MCF 10A (cell line): ENCODE measurements around the gene CYP27C1. TPM values are rescaled to one million over a fixed set of nuclear protein-coding genes. Genes with fewer than 3 reads are reported as not detected.

Source experiments
- BruUV-seq: library from RNA; stranded (reverse); fragments of 400-500 nt; replicated peaks from 2 replicates; lab custom pipeline; 2021; lab: Mats Ljungman, UMichigan
- CTCF ChIA-PET: fragments of 300-600 bp; sonication (Branson Sonifier 250); formaldehyde crosslinking; extraction: SDS; loops from one replicate; lab custom pipeline; 2021; ENCODE audit warnings: antibody characterized with exemption, inconsistent platforms; lab: Yijun Ruan, JAX
- POLR2A ChIA-PET: fragments of 300-600, 350-650 bp; sonication (Branson Sonifier 250); formaldehyde crosslinking; extraction: SDS; loops from one replicate; lab custom pipeline; 2020; ENCODE audit warnings: antibody characterized with exemption, inconsistent platforms; lab: Yijun Ruan, JAX
- DNase-seq: peaks from one replicate; pipeline ENCODE4 v3.0.0-alpha.2; 2018; ENCODE audit not compliant: unreplicated experiment
- H3K27ac Mint-ChIP-seq: one replicate; pipeline ENCODE4 v1.8.0; 2022; ENCODE audit warnings: mild to moderate bottlenecking, low read depth, mixed read lengths; ENCODE audit not compliant: unreplicated experiment
- H3K27me3 Mint-ChIP-seq: one replicate; pipeline ENCODE4 v1.8.0; 2022; ENCODE audit warnings: mixed read lengths; ENCODE audit not compliant: insufficient read depth, unreplicated experiment
- H3K36me3 Mint-ChIP-seq: one replicate; pipeline ENCODE4 v1.8.0; 2022; ENCODE audit warnings: mild to moderate bottlenecking, moderate library complexity, mixed read lengths; ENCODE audit not compliant: insufficient read depth, unreplicated experiment
- H3K4me1 Mint-ChIP-seq: one replicate; pipeline ENCODE4 v1.8.0; 2022; ENCODE audit warnings: mixed read lengths; ENCODE audit not compliant: insufficient read depth, unreplicated experiment
- H3K4me3 Mint-ChIP-seq: one replicate; pipeline ENCODE4 v1.8.0; 2022; ENCODE audit warnings: mild to moderate bottlenecking, moderate library complexity, mixed read lengths; ENCODE audit not compliant: unreplicated experiment
- H3K9me3 Mint-ChIP-seq: one replicate; pipeline ENCODE4 v1.8.0; 2022; ENCODE audit warnings: mixed read lengths; ENCODE audit not compliant: unreplicated experiment
- intact Hi-C: fragments of 100-400 bp; cut with micrococcal nuclease; formaldehyde crosslinking; loops from 2 replicates; pipeline ENCODE4 v1.14.1; 2022
- total RNA-seq: library from RNA; stranded (reverse); gene quantifications from 2 replicates; pipeline ENCODE4 v1.2.3, GENCODE V29; 2022
- TF ChIP-seq, protein P1 (sequence below): fragments of 200-600 bp; IDR thresholded peaks from one replicate; pipeline ENCODE4 v1.8.0; 2022; ENCODE audit warnings: antibody characterized with exemption, mild to moderate bottlenecking; ENCODE audit not compliant: unreplicated experiment

CYP27C1 gene
- total RNA-seq, 1 experiment from 2014 or later = not detected

DNA sequence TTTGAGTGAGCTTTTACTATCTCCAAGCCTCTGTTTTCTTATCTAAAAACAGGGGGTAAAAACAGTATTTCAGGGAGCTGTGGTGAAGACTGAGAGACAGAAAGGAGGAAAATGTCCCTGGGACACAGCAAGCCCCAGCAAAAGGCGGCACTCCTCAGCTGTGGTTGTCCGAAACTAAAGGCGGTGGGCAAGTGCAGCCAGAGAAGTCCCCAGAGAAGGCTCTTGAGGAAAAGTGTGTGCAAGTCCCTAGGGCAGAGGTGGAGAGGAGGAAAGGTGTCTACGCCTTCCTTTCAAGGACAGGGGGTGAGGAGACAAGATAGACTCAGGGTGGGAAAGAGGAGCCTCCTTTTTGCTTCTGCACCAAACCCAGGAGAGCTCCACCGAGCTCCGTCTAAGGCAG, 45.5 kb downstream of the CYP27C1 start:
- TF ChIP-seq, protein P1, sequence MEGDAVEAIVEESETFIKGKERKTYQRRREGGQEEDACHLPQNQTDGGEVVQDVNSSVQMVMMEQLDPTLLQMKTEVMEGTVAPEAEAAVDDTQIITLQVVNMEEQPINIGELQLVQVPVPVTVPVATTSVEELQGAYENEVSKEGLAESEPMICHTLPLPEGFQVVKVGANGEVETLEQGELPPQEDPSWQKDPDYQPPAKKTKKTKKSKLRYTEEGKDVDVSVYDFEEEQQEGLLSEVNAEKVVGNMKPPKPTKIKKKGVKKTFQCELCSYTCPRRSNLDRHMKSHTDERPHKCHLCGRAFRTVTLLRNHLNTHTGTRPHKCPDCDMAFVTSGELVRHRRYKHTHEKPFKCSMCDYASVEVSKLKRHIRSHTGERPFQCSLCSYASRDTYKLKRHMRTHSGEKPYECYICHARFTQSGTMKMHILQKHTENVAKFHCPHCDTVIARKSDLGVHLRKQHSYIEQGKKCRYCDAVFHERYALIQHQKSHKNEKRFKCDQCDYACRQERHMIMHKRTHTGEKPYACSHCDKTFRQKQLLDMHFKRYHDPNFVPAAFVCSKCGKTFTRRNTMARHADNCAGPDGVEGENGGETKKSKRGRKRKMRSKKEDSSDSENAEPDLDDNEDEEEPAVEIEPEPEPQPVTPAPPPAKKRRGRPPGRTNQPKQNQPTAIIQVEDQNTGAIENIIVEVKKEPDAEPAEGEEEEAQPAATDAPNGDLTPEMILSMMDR = no peak
- BruUV-seq = no TSS peak
- ChIA-PET CTCF (interaction anchor here (0.6 to 1.3 kb wide), 5 partner anchors 9 to 123 kb away, joined by 3 to 7 read pairs (median 3); no protein-coding TSS in a partner anchor), POLR2A (no interaction called here)
- peak overlapping the region; percentile 41 for H3K27ac Mint-ChIP-seq
- H3K4me1 Mint-ChIP-seq = peaks cover 23% of the 10 kb centered on the region
- peaks cover 5% of the 10 kb centered on the region for H3K36me3 Mint-ChIP-seq
- no peaks in the 10 kb centered on the region for H3K27me3 Mint-ChIP-seq
- H3K9me3 Mint-ChIP-seq = peaks cover 6% of the 10 kb centered on the region
- no peak overlapping the region for H3K4me3 Mint-ChIP-seq
- intact Hi-C loops = loop anchor here (2.0 kb wide), 1 partner anchor 110 kb away; no protein-coding TSS in a partner anchor
- no peak for DNase-seq

DNA sequence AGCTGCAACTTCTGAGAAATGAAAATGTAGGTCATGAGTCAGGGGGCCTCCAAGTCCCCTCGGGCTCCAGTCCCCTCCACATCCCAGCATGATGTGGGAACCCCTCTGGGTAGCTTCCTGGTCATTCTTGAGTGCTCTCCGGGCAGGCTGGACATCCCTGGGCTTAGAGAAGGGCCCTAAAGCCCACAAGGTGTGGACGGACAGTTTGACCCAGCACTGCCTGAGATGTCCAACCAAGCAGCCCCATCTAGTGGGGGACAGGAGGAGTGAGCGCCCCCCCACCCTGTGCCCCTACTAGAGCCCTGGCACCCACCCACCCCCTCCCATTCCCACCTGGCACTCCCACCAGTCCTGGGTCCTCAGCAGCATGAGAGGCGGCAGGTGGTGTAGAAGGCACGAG, 46.0 kb downstream of the CYP27C1 start:
- H3K36me3 Mint-ChIP-seq = peaks cover 5% of the 10 kb centered on the region
- BruUV-seq = no TSS peak
- ChIA-PET POLR2A (no interaction called here), CTCF (interaction anchor here (0.7 to 2.1 kb wide), 4 partner anchors 10 to 154 kb away, joined by 3 to 15 read pairs (median 4); no protein-coding TSS in a partner anchor)
- peak; percentile 43 for DNase-seq
- H3K9me3 Mint-ChIP-seq = peaks cover 4% of the 10 kb centered on the region
- peaks cover 23% of the 10 kb centered on the region for H3K4me1 Mint-ChIP-seq
- H3K27ac Mint-ChIP-seq = no peak overlapping the region
- H3K4me3 Mint-ChIP-seq = no peak overlapping the region
- no peaks in the 10 kb centered on the region for H3K27me3 Mint-ChIP-seq
- TF ChIP-seq, protein P1 = peak; percentile 51
- intact Hi-C loops = loop anchor here (2.0 kb wide), 1 partner anchor 109 kb away; no protein-coding TSS in a partner anchor

DNA sequence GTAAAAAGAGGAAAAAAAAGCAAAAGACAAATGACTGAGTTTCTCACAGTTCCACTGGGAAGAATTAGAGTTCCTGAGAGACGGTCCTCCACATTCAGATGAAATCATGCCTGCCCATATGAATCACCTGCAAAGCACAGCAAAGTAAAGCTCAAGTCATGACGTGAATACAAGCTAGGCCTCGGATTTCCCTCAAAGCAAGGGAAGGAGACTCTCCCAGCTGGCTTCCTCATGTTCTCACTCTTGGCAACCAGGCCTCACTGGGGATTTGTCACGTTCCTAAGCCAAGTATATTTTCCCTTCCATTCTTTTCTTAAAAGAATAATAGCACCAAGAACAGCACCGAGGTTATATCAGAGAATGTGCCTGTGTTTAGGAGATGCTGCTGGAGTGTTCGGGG, 47.0 kb downstream of the CYP27C1 start:
- ChIA-PET POLR2A (no interaction called here), CTCF (interaction anchor here (1.3 to 2.1 kb wide), 3 partner anchors 13 to 477 kb away, joined by 3 to 15 read pairs (median 5); no protein-coding TSS in a partner anchor)
- TF ChIP-seq, protein P1 = no peak
- BruUV-seq = no TSS peak
- Mint-ChIP-seq H3K27me3 (no peaks in the 10 kb centered on the region), H3K36me3 (peaks cover 5% of the 10 kb centered on the region), H3K4me1 (peaks cover 23% of the 10 kb centered on the region), H3K27ac (no peak overlapping the region), H3K9me3 (no peaks in the 10 kb centered on the region), H3K4me3 (no peak overlapping the region)
- DNase-seq = peak; percentile 47
- intact Hi-C loops = no loop called here

DNA sequence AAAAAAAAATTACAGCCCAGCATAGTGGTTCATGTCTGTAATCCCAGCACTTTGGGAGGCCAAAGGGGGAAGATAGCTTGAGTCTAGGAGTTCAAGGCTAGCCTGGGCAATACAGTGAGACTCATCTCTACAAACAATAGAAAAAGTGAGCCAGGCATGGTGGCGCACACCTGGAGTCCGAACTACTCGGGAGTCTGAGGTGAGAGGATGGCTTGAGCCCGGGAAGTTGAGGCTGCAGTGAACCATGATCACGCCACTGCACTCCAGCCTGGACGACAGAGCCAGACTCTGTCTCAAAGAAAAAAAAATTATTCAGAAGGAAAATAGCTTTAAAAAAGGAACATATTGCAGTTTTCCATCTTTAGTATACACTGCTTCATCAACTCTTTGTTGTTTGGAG, 47.8 kb downstream of the CYP27C1 start:
- no TSS peak for BruUV-seq
- no peak overlapping the region for H3K4me3 Mint-ChIP-seq
- intact Hi-C loops = no loop called here
- H3K27ac Mint-ChIP-seq = no peak overlapping the region
- H3K4me1 Mint-ChIP-seq = peaks cover 23% of the 10 kb centered on the region
- DNase-seq = no peak
- peaks cover 5% of the 10 kb centered on the region for H3K36me3 Mint-ChIP-seq
- H3K27me3 Mint-ChIP-seq = no peaks in the 10 kb centered on the region
- ChIA-PET CTCF (interaction anchor here (0.5 to 2.1 kb wide), 4 partner anchors 14 to 478 kb away, joined by 3 to 15 read pairs (median 4); no protein-coding TSS in a partner anchor), POLR2A (no interaction called here)
- TF ChIP-seq, protein P1 = no peak
- H3K9me3 Mint-ChIP-seq = no peaks in the 10 kb centered on the region
